ENCODE results near the gene FGR. TPM values are rescaled to one million over a fixed set of nuclear protein-coding genes. Genes with fewer than 3 reads are reported as not detected.
"Not testable (repeated sequence)": the region's sequence is repeated elsewhere in the genome, so short reads cannot be mapped to it uniquely, and the experiment has no call there.

The FGR gene
- polyA plus RNA-seq, 1 donor (not counting 4 experiments of a cell fraction or from before 2014, with no cell fraction given) = 0.04 TPM

DNA sequence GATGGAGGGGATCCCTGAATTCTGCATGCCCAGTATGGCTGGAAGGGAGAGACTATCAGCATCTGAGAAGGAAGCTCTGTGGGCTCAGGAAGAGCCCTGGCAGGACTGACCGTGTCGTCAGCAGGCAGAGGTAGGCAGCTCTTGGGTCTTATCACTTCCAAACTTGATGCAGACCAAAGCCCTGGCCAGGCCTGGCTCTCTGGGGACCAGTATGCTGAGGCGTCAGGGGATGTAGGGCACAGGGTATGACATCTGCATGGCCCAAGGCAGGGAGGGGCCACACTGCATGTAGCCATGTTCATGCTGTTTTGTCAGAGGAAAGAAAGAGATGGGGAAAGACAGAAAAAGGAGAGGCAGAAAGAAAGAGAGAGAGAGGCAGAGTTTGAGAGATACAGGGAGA lies 6.3 kb downstream of the FGR start:
- no peaks in the 10 kb centered on the region for H4K20me1 ChIP-seq (ENCODE audit: control insufficient read depth, extremely low read depth, insufficient read depth, low read length)
- H3K36me3 ChIP-seq (ENCODE audit: control insufficient read depth in 2 of 2, extremely low read depth in 1 of 2, insufficient read depth in 2 of 2, low read length in 2 of 2) = no peaks in the 10 kb centered on the region
- no peaks in the 10 kb centered on the region for H3K9me3 ChIP-seq (ENCODE audit: control insufficient read depth, low read depth, low read length)
- H2AFZ ChIP-seq (ENCODE audit: control insufficient read depth, low read length) = no peak overlapping the region
- H3K27ac ChIP-seq (ENCODE audit: control insufficient read depth, insufficient read depth, low read length) = no peak overlapping the region
- H3K9ac ChIP-seq (ENCODE audit: control insufficient read depth, extremely low read depth, insufficient read depth, low read length) = no peak overlapping the region
- dilution Hi-C loops (cut with MboI; ENCODE audit: extremely low pct_ligation_motif_present, low sequenced_read_pairs) = no loop called here
- DNase-seq (ENCODE audit: low read depth, low spot score) = no peak
- H3K9me1 ChIP-seq (ENCODE audit: control insufficient read depth, extremely low read depth, insufficient read depth, low read length) = no peaks in the 10 kb centered on the region
- peaks cover 4% of the 10 kb centered on the region for H3K27me3 ChIP-seq (ENCODE audit: control insufficient read depth, extremely low read depth, insufficient read depth, low read length)
- no peak overlapping the region for H3K4me2 ChIP-seq (ENCODE audit: control insufficient read depth, extremely low read depth, insufficient read depth, low read depth, low read length)
- H3K79me2 ChIP-seq (ENCODE audit: control insufficient read depth, insufficient read depth, low read length) = no peaks in the 10 kb centered on the region
- H3K4me1 ChIP-seq (ENCODE audit: control insufficient read depth, extremely low read depth, insufficient read depth, low read length) = peaks cover 14% of the 10 kb centered on the region
- no peak overlapping the region for H3K4me3 ChIP-seq (ENCODE audit: control insufficient read depth in 2 of 3, extremely low read depth in 1 of 3, insufficient read depth in 2 of 3, low read depth in 1 of 3, low read length in 3 of 3)
- no peak for FAIRE-seq
- no peak for TF ChIP-seq EZH2 (IDR thresholded peaks at IDR 0.05; ENCODE audit: low read length)
- no peak for TF ChIP-seq CTCF (optimal IDR thresholded peaks at IDR 0.05 in 1 of 3, IDR thresholded peaks at IDR 0.05 in 1 of 3, conservative IDR thresholded peaks at IDR 0.05 in 1 of 3; ENCODE audit: extremely low read depth in 1 of 3, insufficient read depth in 2 of 3, low read length in 3 of 3)

- not testable (repeated sequence) for FAIRE-seq; DNase-seq (ENCODE audit: low read depth, low spot score)
- peaks cover 14% of the 10 kb centered on the region for H3K4me1 ChIP-seq (ENCODE audit: control insufficient read depth, extremely low read depth, insufficient read depth, low read length)
Observed at GRCh38 chr1:27627733-27628132, 7.3 kb downstream of the FGR start.

GRCh38 chr1:27627061-27627460 lies 7.9 kb downstream of the FGR start:
- Histone ChIP-seq H2AFZ (ENCODE audit: control insufficient read depth, low read length) (no peak overlapping the region), H4K20me1 (ENCODE audit: control insufficient read depth, extremely low read depth, insufficient read depth, low read length) (no peaks in the 10 kb centered on the region), H3K4me2 (ENCODE audit: control insufficient read depth, extremely low read depth, insufficient read depth, low read depth, low read length) (no peak overlapping the region), H3K4me1 (ENCODE audit: control insufficient read depth, extremely low read depth, insufficient read depth, low read length) (peaks cover 14% of the 10 kb centered on the region), H3K9ac (ENCODE audit: control insufficient read depth, extremely low read depth, insufficient read depth, low read length) (no peak overlapping the region), H3K9me3 (ENCODE audit: control insufficient read depth, low read depth, low read length) (no peaks in the 10 kb centered on the region), H3K9me1 (ENCODE audit: control insufficient read depth, extremely low read depth, insufficient read depth, low read length) (no peaks in the 10 kb centered on the region), H3K36me3 (ENCODE audit: control insufficient read depth in 2 of 2, extremely low read depth in 1 of 2, insufficient read depth in 2 of 2, low read length in 2 of 2) (no peaks in the 10 kb centered on the region), H3K4me3 (ENCODE audit: control insufficient read depth in 2 of 3, extremely low read depth in 1 of 3, insufficient read depth in 2 of 3, low read depth in 1 of 3, low read length in 3 of 3) (no peak overlapping the region), H3K27me3 (ENCODE audit: control insufficient read depth, extremely low read depth, insufficient read depth, low read length) (no peaks in the 10 kb centered on the region), H3K79me2 (ENCODE audit: control insufficient read depth, insufficient read depth, low read length) (no peaks in the 10 kb centered on the region), H3K27ac (ENCODE audit: control insufficient read depth, insufficient read depth, low read length) (no peak overlapping the region)
- no peak for DNase-seq (ENCODE audit: low read depth, low spot score)
- no peak for TF ChIP-seq EZH2 (IDR thresholded peaks at IDR 0.05; ENCODE audit: low read length)
- TF ChIP-seq CTCF (optimal IDR thresholded peaks at IDR 0.05 in 1 of 3, IDR thresholded peaks at IDR 0.05 in 1 of 3, conservative IDR thresholded peaks at IDR 0.05 in 1 of 3; ENCODE audit: extremely low read depth in 1 of 3, insufficient read depth in 2 of 3, low read length in 3 of 3) = no peak
- FAIRE-seq = no peak
- dilution Hi-C loops (cut with MboI; ENCODE audit: extremely low pct_ligation_motif_present, low sequenced_read_pairs) = no loop called here

More at GRCh38 chr1:27627733-27628132, 7.3 kb downstream of the FGR start:
- H3K27me3 ChIP-seq (ENCODE audit: control insufficient read depth, extremely low read depth, insufficient read depth, low read length); H4K20me1 ChIP-seq (ENCODE audit: control insufficient read depth, extremely low read depth, insufficient read depth, low read length); H3K9me3 ChIP-seq (ENCODE audit: control insufficient read depth, low read depth, low read length); H3K4me2 ChIP-seq (ENCODE audit: control insufficient read depth, extremely low read depth, insufficient read depth, low read depth, low read length); H2AFZ ChIP-seq (ENCODE audit: control insufficient read depth, low read length); dilution Hi-C loops (cut with MboI; ENCODE audit: extremely low pct_ligation_motif_present, low sequenced_read_pairs); H3K4me3 ChIP-seq (ENCODE audit: control insufficient read depth in 2 of 3, extremely low read depth in 1 of 3, insufficient read depth in 2 of 3, low read depth in 1 of 3, low read length in 3 of 3); H3K36me3 ChIP-seq (ENCODE audit: control insufficient read depth in 2 of 2, extremely low read depth in 1 of 2, insufficient read depth in 2 of 2, low read length in 2 of 2); H3K9ac ChIP-seq (ENCODE audit: control insufficient read depth, extremely low read depth, insufficient read depth, low read length); H3K9me1 ChIP-seq (ENCODE audit: control insufficient read depth, extremely low read depth, insufficient read depth, low read length); H3K27ac ChIP-seq (ENCODE audit: control insufficient read depth, insufficient read depth, low read length); H3K79me2 ChIP-seq (ENCODE audit: control insufficient read depth, insufficient read depth, low read length): not testable (repeated sequence)

Data from keratinocyte (primary cell).